ENCODE measurements around the gene PRKCQ.

DNA sequence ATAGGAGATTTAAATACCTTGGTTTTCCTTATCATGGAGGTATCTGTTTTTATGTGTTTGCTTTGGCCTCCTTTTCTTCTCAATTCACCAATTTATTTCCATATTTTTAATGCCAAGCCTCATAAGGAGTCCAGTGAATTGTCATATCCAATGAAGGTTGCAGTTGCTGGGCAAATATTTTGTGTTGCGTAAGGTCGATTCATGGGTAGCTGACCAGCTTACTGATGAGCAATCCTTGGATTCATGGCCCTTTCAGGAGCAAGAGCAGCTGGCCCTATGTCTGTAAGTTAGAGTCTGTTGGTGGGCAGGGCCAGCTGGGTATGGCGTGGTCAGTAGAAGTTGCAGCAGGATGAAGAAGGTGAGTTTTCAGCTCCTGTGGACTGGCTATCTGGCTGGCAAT lies 194.4 kb downstream of the PRKCQ start:
- TF ChIP-seq, protein P1, sequence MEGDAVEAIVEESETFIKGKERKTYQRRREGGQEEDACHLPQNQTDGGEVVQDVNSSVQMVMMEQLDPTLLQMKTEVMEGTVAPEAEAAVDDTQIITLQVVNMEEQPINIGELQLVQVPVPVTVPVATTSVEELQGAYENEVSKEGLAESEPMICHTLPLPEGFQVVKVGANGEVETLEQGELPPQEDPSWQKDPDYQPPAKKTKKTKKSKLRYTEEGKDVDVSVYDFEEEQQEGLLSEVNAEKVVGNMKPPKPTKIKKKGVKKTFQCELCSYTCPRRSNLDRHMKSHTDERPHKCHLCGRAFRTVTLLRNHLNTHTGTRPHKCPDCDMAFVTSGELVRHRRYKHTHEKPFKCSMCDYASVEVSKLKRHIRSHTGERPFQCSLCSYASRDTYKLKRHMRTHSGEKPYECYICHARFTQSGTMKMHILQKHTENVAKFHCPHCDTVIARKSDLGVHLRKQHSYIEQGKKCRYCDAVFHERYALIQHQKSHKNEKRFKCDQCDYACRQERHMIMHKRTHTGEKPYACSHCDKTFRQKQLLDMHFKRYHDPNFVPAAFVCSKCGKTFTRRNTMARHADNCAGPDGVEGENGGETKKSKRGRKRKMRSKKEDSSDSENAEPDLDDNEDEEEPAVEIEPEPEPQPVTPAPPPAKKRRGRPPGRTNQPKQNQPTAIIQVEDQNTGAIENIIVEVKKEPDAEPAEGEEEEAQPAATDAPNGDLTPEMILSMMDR (IDR thresholded peaks at IDR 0.05; ENCODE audit: insufficient read depth, low read depth, low read length) = no peak
- no peak for TF ChIP-seq EZH2 (IDR thresholded peaks at IDR 0.05; ENCODE audit: insufficient read depth, low read length)
